Calu3 (cell line): Measurements from ENCODE around the gene TCF23. TPM values are rescaled to one million over a fixed set of nuclear protein-coding genes. Genes with fewer than 3 reads are reported as not detected.

Experiments
- BruUV-seq: library from RNA; stranded (reverse); fragments of 400-500 nt; replicated peaks from 2 replicates; lab custom pipeline; 2021; lab: Mats Ljungman, UMichigan
- CTCF ChIA-PET: fragments of 300-600 bp; sonication (Branson Sonifier 250); formaldehyde crosslinking; loops from one replicate; lab custom pipeline; 2022; ENCODE audit warnings: antibody characterized with exemption; lab: Charles Lee
- DNase-seq: peaks from one replicate; pipeline ENCODE4 v3.0.0; 2022
- H3K27ac Mint-ChIP-seq: one replicate; pipeline ENCODE4 v1.8.0; 2022; ENCODE audit warnings: mixed read lengths; ENCODE audit not compliant: unreplicated experiment
- H3K27me3 Mint-ChIP-seq: one replicate; pipeline ENCODE4 v1.8.0; 2022; ENCODE audit warnings: mixed read lengths; ENCODE audit not compliant: unreplicated experiment
- H3K36me3 Mint-ChIP-seq: one replicate; pipeline ENCODE4 v1.8.0; 2022; ENCODE audit warnings: mild to moderate bottlenecking, moderate library complexity, mixed read lengths; ENCODE audit not compliant: insufficient read depth, unreplicated experiment
- H3K4me1 Mint-ChIP-seq: one replicate; pipeline ENCODE4 v1.8.0; 2022; ENCODE audit warnings: mild to moderate bottlenecking, low read depth, mixed read lengths; ENCODE audit not compliant: unreplicated experiment
- H3K4me3 Mint-ChIP-seq: one replicate; pipeline ENCODE4 v1.8.0; 2022; ENCODE audit warnings: mild to moderate bottlenecking, low read depth, moderate library complexity, mixed read lengths; ENCODE audit not compliant: unreplicated experiment
- H3K9me3 Mint-ChIP-seq: one replicate; pipeline ENCODE4 v1.8.0; 2022; ENCODE audit warnings: low read depth, mixed read lengths; ENCODE audit not compliant: unreplicated experiment
- intact Hi-C: fragments of 100-400 bp; cut with micrococcal nuclease; formaldehyde crosslinking; loops from one replicate; pipeline ENCODE4 v1.10.0; 2022; ENCODE audit not compliant: unreplicated experiment
- total RNA-seq: library from RNA; stranded (reverse); gene quantifications from 2 replicates; pipeline ENCODE4 v1.2.3, GENCODE V29; 2022
- TF ChIP-seq, protein P1 (sequence below): fragments of 200-600 bp; IDR thresholded peaks from one replicate; pipeline ENCODE4 v1.8.0; 2022; ENCODE audit warnings: antibody characterized with exemption; ENCODE audit not compliant: unreplicated experiment

Gene TCF23
- total RNA-seq, 1 experiment from 2014 or later = not detected

GRCh38 chr2:27150639-27151230 lies 1.9 kb downstream of the TCF23 start:
- no TSS peak for BruUV-seq
- no peak for DNase-seq
- TF ChIP-seq, protein P1, sequence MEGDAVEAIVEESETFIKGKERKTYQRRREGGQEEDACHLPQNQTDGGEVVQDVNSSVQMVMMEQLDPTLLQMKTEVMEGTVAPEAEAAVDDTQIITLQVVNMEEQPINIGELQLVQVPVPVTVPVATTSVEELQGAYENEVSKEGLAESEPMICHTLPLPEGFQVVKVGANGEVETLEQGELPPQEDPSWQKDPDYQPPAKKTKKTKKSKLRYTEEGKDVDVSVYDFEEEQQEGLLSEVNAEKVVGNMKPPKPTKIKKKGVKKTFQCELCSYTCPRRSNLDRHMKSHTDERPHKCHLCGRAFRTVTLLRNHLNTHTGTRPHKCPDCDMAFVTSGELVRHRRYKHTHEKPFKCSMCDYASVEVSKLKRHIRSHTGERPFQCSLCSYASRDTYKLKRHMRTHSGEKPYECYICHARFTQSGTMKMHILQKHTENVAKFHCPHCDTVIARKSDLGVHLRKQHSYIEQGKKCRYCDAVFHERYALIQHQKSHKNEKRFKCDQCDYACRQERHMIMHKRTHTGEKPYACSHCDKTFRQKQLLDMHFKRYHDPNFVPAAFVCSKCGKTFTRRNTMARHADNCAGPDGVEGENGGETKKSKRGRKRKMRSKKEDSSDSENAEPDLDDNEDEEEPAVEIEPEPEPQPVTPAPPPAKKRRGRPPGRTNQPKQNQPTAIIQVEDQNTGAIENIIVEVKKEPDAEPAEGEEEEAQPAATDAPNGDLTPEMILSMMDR = no peak
- H3K27me3 Mint-ChIP-seq = peaks cover 54% of the 10 kb centered on the region
- intact Hi-C loops = no loop called here
- CTCF ChIA-PET = interaction anchor here (0.6 to 1.5 kb wide), 2 partner anchors 41 to 133 kb away, joined by 3 to 7 read pairs; no protein-coding TSS in a partner anchor
- H3K9me3 Mint-ChIP-seq = no peaks in the 10 kb centered on the region
- no peak overlapping the region for H3K27ac Mint-ChIP-seq
- no peaks in the 10 kb centered on the region for H3K4me1 Mint-ChIP-seq
- H3K36me3 Mint-ChIP-seq = no peaks in the 10 kb centered on the region
- H3K4me3 Mint-ChIP-seq = no peak overlapping the region

DNA sequence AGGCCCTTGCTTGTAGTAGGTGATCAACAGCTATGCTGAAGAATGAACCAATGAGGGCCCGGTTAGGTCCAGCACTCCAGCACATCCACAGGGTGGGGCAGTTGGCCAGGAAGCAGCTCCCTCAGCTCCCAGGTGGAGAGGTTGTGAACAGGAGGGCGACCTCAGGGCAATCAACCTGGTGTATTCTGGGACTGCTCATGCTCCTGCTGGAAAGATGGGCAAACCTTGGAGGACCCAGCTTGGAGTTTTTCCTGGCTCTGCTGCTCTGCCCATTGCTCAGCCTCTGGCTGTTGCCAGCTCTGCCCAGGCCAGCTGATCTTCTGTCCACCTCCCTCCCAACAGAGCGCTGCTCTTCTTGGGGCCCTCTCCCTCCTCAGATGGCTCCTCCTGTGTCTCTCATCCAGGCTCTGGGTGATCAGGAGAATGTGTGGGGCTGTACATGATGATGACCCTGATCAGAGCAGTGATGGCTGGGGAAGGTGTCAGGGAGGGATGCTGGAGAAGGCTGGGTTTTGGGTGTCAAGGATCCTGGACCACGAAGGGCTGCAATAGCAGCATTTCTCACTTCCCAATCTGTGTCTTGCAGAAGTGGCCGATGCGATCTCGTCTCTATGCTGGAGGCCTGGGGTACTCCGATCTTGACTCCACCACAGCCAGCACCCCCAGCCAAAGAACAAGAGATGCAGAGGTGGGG lies 3.4 kb downstream of the TCF23 start:
- intact Hi-C loops = no loop called here
- Mint-ChIP-seq H3K4me1 (no peaks in the 10 kb centered on the region), H3K27ac (no peak overlapping the region), H3K9me3 (no peaks in the 10 kb centered on the region), H3K36me3 (no peaks in the 10 kb centered on the region), H3K4me3 (no peak overlapping the region), H3K27me3 (peaks cover 52% of the 10 kb centered on the region)
- TF ChIP-seq, protein P1 = no peak
- BruUV-seq = no TSS peak
- CTCF ChIA-PET = interaction anchor here (0.9 to 1.5 kb wide), 3 partner anchors 40 to 128 kb away, joined by 3 to 7 read pairs (median 4); no protein-coding TSS in a partner anchor
- peak; percentile 13 for DNase-seq

DNA sequence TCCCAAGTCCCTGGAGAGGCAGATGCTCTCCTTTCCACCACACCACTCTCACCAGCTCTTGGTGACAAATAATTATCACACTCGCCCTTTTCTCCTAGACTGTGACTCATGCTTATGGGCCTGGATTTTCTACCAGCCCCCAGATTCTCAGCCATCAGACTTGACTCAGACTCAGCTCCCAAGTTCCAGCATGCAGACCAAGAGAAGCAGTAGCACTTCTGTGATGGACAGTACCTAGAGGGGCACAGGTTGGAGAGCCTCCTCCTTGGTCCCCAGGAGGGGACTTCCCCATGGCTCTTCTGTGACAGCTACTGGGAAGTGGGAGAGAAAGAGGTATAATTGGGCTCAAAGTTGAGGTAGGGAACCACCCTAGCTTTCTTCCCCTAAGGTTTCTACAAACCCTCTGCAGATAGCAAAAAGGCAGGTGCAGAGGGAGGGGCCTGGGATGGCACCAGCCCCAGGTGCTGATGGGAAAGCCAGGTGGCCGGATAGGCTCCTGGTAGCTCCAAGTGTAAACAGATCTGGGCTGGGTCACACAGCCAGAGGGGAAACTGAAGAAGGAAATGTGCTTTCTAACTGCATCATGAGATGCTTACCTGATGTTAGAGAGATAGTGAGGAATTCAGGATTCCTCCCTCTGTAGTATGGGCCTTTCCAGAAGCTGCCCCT lies 4.1 kb downstream of the TCF23 start:
- no peak overlapping the region for H3K27ac Mint-ChIP-seq
- TF ChIP-seq, protein P1 = no peak
- intact Hi-C loops = no loop called here
- peaks cover 46% of the 10 kb centered on the region for H3K27me3 Mint-ChIP-seq
- H3K4me1 Mint-ChIP-seq = no peaks in the 10 kb centered on the region
- BruUV-seq = no TSS peak
- H3K36me3 Mint-ChIP-seq = no peaks in the 10 kb centered on the region
- no peak overlapping the region for H3K4me3 Mint-ChIP-seq
- no peaks in the 10 kb centered on the region for H3K9me3 Mint-ChIP-seq
- DNase-seq = no peak
- CTCF ChIA-PET = no interaction called here

- Mint-ChIP-seq H3K4me1 (no peaks in the 10 kb centered on the region), H3K27me3 (peaks cover 47% of the 10 kb centered on the region), H3K27ac (no peak overlapping the region), H3K4me3 (no peak overlapping the region), H3K36me3 (no peaks in the 10 kb centered on the region), H3K9me3 (no peaks in the 10 kb centered on the region)
- intact Hi-C loops = no loop called here
- TF ChIP-seq, protein P1 = no peak
- BruUV-seq = no TSS peak
- no peak for DNase-seq
- CTCF ChIA-PET = no interaction called here
Measured at GRCh38 chr2:27154488-27154887, 5.7 kb downstream of the TCF23 start.
